HCT116 (cell line): ENCODE measurements around the gene GALNT7. TPM values are rescaled to one million over a fixed set of nuclear protein-coding genes. Genes with fewer than 3 reads are reported as not detected.

Source experiments
- ATAC-seq: fragments of 200-7000 bp; cut with Tn5 transposase; 2 replicates; pipeline ENCODE4 v1.9.1; 2020; ENCODE audit warnings: mild to moderate bottlenecking, moderate library complexity
- BruUV-seq: library from RNA; stranded (reverse); fragments of 400-500 nt; replicated peaks from 2 replicates; lab custom pipeline; 2021; lab: Mats Ljungman, UMichigan
- CTCF ChIA-PET: fragments of 300-600 bp; sonication (Branson Sonifier 250); formaldehyde crosslinking; loops from one replicate; lab custom pipeline; 2021; ENCODE audit warnings: antibody characterized with exemption; lab: Charles Lee
- POLR2A ChIA-PET: fragments of 300-600, 350-600 bp; sonication (Branson Sonifier 250); formaldehyde crosslinking; loops from one replicate; lab custom pipeline; 2021; ENCODE audit warnings: antibody characterized with exemption; lab: Charles Lee
- RAD21 ChIA-PET, 2 experiments: fragments of 300-600 bp; sonication (Branson Sonifier 250); formaldehyde crosslinking; loops; one replicate each; lab custom pipeline; 2023; ENCODE audit warnings: low total read pairs in 2 of 2; ENCODE audit not compliant: uncharacterized antibody in 2 of 2, unreplicated experiment in 2 of 2, low non-redundant PET in 1 of 2; lab: Charles Lee
- DNase-seq: peaks from one replicate; pipeline ENCODE4 v3.0.0-alpha.2; 2010; ENCODE audit warnings: low read depth, low spot score
- H2AFZ ChIP-seq: fragments of 200-600 bp; shearing (Covaris generic), sonication (generic); 2 replicates; pipeline ENCODE4 v1.6.1; 2017; ENCODE audit warnings: low read depth, mixed run types, mixed read lengths, antibody characterized with exemption, low read length; ENCODE audit not compliant: poor library complexity, severe bottlenecking
- H3K27ac ChIP-seq: 2 replicates; pipeline ENCODE4 v1.5.1; 2012; ENCODE audit warnings: low read depth, low read length
- H3K27me3 ChIP-seq: fragments of 200-600 bp; sonication (generic); 2 replicates; pipeline ENCODE4 v1.6.1; 2016; ENCODE audit warnings: mixed run types, low read length, mixed read lengths; ENCODE audit not compliant: insufficient read depth
- H3K36me3 ChIP-seq, 2 experiments: fragments of 200-500 bp in 1 of 2; fragments of 200-600 bp in 1 of 2; sonication (Bioruptor generic) in 1 of 2; sonication (generic) in 1 of 2; 2 replicates each; pipeline versions ENCODE4 v1.5.1 to v1.6.1; 2014 to 2016; ENCODE audit warnings: low read length in 2 of 2, inconsistent platforms in 1 of 2, mixed read lengths in 1 of 2, mixed run types in 1 of 2; ENCODE audit not compliant: insufficient read depth in 2 of 2, control insufficient read depth in 1 of 2
- H3K4me1 ChIP-seq, 2 experiments: fragments of 200-600 bp in 1 of 2; sonication (generic) in 1 of 2; 2 replicates each; pipeline versions ENCODE4 v1.5.1 to v1.6.1; 2012 to 2017; ENCODE audit warnings: low read length in 2 of 2, inconsistent platforms in 1 of 2, mild to moderate bottlenecking in 1 of 2, mixed read lengths in 1 of 2, mixed run types in 1 of 2, moderate library complexity in 1 of 2; ENCODE audit not compliant: insufficient read depth in 2 of 2, control insufficient read depth in 1 of 2
- H3K4me2 ChIP-seq: fragments of 200-600 bp; sonication (generic); 2 replicates; pipeline ENCODE4 v1.6.1; 2017; ENCODE audit warnings: mixed run types, low read length, mixed read lengths
- H3K4me3 ChIP-seq, 2 experiments: fragments of 200-600 bp in 1 of 2; sonication (generic) in 1 of 2; replicated peaks in 1 of 2; 2 replicates each; pipeline ENCODE4 v1.5.1; 2011 to 2016; ENCODE audit warnings: low read length in 2 of 2, control low read depth in 1 of 2, low read depth in 1 of 2, mild to moderate bottlenecking in 1 of 2, mixed read lengths in 1 of 2, mixed run types in 1 of 2
- H3K79me2 ChIP-seq: fragments of 200-600 bp; sonication (generic); 2 replicates; pipeline ENCODE4 v1.6.1; 2017; ENCODE audit warnings: mild to moderate bottlenecking, mixed run types, low read length, moderate library complexity, mixed read lengths; ENCODE audit not compliant: insufficient read depth
- H3K9ac ChIP-seq: fragments of 200-600 bp; sonication (generic); 2 replicates; pipeline ENCODE4 v1.6.1; 2016; ENCODE audit warnings: low read length, mixed read lengths
- H3K9me2 ChIP-seq: fragments of 200-600 bp; sonication (generic), shearing (Covaris generic); 2 replicates; pipeline ENCODE4 v1.6.1; 2017; ENCODE audit warnings: mixed run types, mild to moderate bottlenecking, moderate library complexity; ENCODE audit not compliant: insufficient read depth
- H3K9me3 ChIP-seq, 2 experiments: fragments of 200-500 bp in 1 of 2; fragments of 200-600 bp in 1 of 2; sonication (Bioruptor generic) in 1 of 2; sonication (generic) in 1 of 2; 2 replicates each; pipeline ENCODE4 v1.6.1; 2014 to 2017; ENCODE audit warnings: low read length in 2 of 2, mixed read lengths in 2 of 2, inconsistent platforms in 1 of 2, low read depth in 1 of 2, mild to moderate bottlenecking in 1 of 2, mixed run types in 1 of 2, moderate library complexity in 1 of 2; ENCODE audit not compliant: control insufficient read depth in 1 of 2, insufficient read depth in 1 of 2
- H4K20me1 ChIP-seq: fragments of 200-600 bp; sonication (generic), shearing (Covaris generic); 2 replicates; pipeline ENCODE4 v1.6.1; 2017; ENCODE audit warnings: mixed run types, mild to moderate bottlenecking, moderate library complexity; ENCODE audit not compliant: insufficient read depth
- CBX3 ChIP-seq: IDR thresholded peaks from 2 replicates; pipeline ENCODE4 v1.6.1; 2012; ENCODE audit warnings: low read depth
- EZH2 ChIP-seq: fragments of 200-600 bp; sonication (generic); IDR thresholded peaks from 2 replicates; pipeline ENCODE4 v1.6.1; 2017; ENCODE audit warnings: antibody characterized with exemption, mixed run types
- EZH2phosphoT487 ChIP-seq: fragments of 200-600 bp; IDR thresholded peaks from 2 replicates; pipeline ENCODE4 v1.6.1; 2018; ENCODE audit warnings: antibody characterized with exemption, borderline replicate concordance
- JUND ChIP-seq: IDR thresholded peaks from 2 replicates; pipeline ENCODE4 v1.6.1; 2012
- POLR2A ChIP-seq: IDR thresholded peaks from 2 replicates; pipeline ENCODE4 v1.7.0; 2011; ENCODE audit warnings: borderline replicate concordance; ENCODE audit not compliant: insufficient read depth, insufficient read length; ENCODE audit errors: extremely low read depth
- POLR2AphosphoS5 ChIP-seq: IDR thresholded peaks from 2 replicates; pipeline ENCODE4 v1.6.1; 2011; ENCODE audit warnings: mild to moderate bottlenecking, low read depth, low read length, moderate library complexity
- SIN3A ChIP-seq: IDR thresholded peaks from 2 replicates; pipeline ENCODE4 v1.6.1; 2012; ENCODE audit warnings: low read depth
- SRF ChIP-seq: IDR thresholded peaks from 2 replicates; pipeline ENCODE4 v1.6.1; 2012; ENCODE audit warnings: low read depth
- YY1 ChIP-seq: IDR thresholded peaks from 2 replicates; pipeline ENCODE4 v1.6.1; 2011; ENCODE audit warnings: low read length, low read depth, moderate library complexity, mild to moderate bottlenecking; ENCODE audit not compliant: insufficient replicate concordance; ENCODE audit errors: extremely low read depth
- ZFX ChIP-seq: fragments of 450-650 bp; IDR thresholded peaks from 2 replicates; pipeline ENCODE4 v1.6.1; 2017
- intact Hi-C: fragments of 100-400 bp; cut with micrococcal nuclease; formaldehyde crosslinking; loops from 2 replicates; pipeline ENCODE4 v1.10.0; 2022
- total RNA-seq: library from RNA; stranded (reverse); gene quantifications from one replicate; pipeline ENCODE4 v1.2.1, GENCODE V29; 2021; ENCODE audit not compliant: unreplicated experiment
- TF ChIP-seq, protein P1 (sequence below): IDR thresholded peaks from 2 replicates; pipeline ENCODE4 v1.6.1; 2012; ENCODE audit warnings: low read depth

The GALNT7 gene
- total RNA-seq, 1 experiment from 2014 or later: 21.3 TPM

GRCh38 chr4:173125216-173125812 is 43.3 kb upstream of the GALNT7 start:
- Histone ChIP-seq H3K27ac (no peak overlapping the region), H3K27me3 (no peaks in the 10 kb centered on the region), H3K9me3 (no peaks in the 10 kb centered on the region), H3K36me3 (no peaks in the 10 kb centered on the region), H3K79me2 (no peaks in the 10 kb centered on the region), H3K9ac (no peak overlapping the region), H3K9me2 (no peaks in the 10 kb centered on the region), H3K4me2 (no peak overlapping the region), H3K4me3 (no peak overlapping the region), H2AFZ (no peak overlapping the region), H4K20me1 (no peaks in the 10 kb centered on the region), H3K4me1 (peaks cover 0 to 9% of the 10 kb centered on the region in 2 experiments; a peak in 2 of 4 replicates)
- intact Hi-C loops: no loop called here
- no peak for DNase-seq
- BruUV-seq: no TSS peak
- ATAC-seq: no peak
- TF ChIP-seq CBX3 (no peak), POLR2A (no peak), EZH2phosphoT487 (no peak), POLR2AphosphoS5 (no peak), ZFX (no peak), JUND (no peak), SIN3A (no peak), EZH2 (no peak), SRF (no peak), YY1 (no peak)
- TF ChIP-seq, protein P1, sequence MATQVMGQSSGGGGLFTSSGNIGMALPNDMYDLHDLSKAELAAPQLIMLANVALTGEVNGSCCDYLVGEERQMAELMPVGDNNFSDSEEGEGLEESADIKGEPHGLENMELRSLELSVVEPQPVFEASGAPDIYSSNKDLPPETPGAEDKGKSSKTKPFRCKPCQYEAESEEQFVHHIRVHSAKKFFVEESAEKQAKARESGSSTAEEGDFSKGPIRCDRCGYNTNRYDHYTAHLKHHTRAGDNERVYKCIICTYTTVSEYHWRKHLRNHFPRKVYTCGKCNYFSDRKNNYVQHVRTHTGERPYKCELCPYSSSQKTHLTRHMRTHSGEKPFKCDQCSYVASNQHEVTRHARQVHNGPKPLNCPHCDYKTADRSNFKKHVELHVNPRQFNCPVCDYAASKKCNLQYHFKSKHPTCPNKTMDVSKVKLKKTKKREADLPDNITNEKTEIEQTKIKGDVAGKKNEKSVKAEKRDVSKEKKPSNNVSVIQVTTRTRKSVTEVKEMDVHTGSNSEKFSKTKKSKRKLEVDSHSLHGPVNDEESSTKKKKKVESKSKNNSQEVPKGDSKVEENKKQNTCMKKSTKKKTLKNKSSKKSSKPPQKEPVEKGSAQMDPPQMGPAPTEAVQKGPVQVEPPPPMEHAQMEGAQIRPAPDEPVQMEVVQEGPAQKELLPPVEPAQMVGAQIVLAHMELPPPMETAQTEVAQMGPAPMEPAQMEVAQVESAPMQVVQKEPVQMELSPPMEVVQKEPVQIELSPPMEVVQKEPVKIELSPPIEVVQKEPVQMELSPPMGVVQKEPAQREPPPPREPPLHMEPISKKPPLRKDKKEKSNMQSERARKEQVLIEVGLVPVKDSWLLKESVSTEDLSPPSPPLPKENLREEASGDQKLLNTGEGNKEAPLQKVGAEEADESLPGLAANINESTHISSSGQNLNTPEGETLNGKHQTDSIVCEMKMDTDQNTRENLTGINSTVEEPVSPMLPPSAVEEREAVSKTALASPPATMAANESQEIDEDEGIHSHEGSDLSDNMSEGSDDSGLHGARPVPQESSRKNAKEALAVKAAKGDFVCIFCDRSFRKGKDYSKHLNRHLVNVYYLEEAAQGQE: no peak
- ChIA-PET RAD21 (no interaction called here), CTCF (no interaction called here), POLR2A (no interaction called here)
